ENCODE measurements around the gene MSL3B.

The MSL3B gene

DNA sequence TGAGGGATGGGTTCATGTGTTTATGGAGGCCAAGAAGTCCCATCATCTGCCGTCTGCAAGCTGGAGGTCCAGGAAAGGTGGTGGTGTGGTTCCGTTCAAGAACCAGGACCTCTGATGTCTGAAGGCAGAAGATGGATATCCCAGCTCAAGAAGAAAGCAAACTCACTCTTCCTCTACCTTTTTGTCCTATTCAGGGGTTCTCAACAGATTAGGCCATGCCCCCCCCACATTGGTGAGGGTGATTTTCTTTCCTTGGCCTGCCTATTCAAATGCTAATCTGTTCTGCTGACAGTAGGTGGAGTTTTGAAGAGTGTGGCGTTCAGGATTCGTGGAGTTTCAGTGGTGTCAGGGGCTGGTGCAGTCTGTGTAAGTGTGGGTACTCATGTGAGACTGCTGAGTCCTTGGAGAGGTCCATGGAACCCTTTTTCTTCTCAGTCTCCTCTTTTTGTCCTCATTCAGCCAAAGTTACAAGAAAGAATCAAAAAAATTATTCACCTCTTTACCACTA is 5.9 kb downstream of the MSL3B start:
- TF ChIP-seq, protein P1, sequence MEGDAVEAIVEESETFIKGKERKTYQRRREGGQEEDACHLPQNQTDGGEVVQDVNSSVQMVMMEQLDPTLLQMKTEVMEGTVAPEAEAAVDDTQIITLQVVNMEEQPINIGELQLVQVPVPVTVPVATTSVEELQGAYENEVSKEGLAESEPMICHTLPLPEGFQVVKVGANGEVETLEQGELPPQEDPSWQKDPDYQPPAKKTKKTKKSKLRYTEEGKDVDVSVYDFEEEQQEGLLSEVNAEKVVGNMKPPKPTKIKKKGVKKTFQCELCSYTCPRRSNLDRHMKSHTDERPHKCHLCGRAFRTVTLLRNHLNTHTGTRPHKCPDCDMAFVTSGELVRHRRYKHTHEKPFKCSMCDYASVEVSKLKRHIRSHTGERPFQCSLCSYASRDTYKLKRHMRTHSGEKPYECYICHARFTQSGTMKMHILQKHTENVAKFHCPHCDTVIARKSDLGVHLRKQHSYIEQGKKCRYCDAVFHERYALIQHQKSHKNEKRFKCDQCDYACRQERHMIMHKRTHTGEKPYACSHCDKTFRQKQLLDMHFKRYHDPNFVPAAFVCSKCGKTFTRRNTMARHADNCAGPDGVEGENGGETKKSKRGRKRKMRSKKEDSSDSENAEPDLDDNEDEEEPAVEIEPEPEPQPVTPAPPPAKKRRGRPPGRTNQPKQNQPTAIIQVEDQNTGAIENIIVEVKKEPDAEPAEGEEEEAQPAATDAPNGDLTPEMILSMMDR (conservative IDR thresholded peaks at IDR 0.05; ENCODE audit: low read length) = no peak
- H3K4me3 ChIP-seq (ENCODE audit: low read length) = no peak overlapping the region
- no peak for DNase-seq (ENCODE audit: low read depth)

DNA sequence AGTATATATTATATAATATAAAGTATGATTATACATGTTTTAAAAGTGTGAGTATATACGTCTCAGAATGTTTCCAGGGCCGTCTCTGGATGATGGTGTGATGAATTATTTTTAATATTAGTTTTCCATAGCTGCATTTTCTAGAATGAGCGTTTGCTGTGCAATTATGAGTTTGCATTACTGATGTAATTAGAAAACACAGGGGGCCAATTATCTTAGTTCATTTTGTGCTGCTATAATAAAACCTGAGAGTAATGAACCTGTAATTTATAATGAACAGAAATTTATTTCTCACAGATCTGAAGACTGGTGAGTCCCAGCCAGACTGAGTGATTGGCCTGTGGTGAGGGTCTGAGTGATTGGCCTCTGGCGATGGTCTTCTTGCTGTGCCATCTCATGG is 9.9 kb downstream of the MSL3B start:
- no peak for DNase-seq (ENCODE audit: low read depth)
- H3K4me3 ChIP-seq (ENCODE audit: low read length) = no peak overlapping the region
- TF ChIP-seq, protein P1 (conservative IDR thresholded peaks at IDR 0.05; ENCODE audit: low read length) = no peak

DNA sequence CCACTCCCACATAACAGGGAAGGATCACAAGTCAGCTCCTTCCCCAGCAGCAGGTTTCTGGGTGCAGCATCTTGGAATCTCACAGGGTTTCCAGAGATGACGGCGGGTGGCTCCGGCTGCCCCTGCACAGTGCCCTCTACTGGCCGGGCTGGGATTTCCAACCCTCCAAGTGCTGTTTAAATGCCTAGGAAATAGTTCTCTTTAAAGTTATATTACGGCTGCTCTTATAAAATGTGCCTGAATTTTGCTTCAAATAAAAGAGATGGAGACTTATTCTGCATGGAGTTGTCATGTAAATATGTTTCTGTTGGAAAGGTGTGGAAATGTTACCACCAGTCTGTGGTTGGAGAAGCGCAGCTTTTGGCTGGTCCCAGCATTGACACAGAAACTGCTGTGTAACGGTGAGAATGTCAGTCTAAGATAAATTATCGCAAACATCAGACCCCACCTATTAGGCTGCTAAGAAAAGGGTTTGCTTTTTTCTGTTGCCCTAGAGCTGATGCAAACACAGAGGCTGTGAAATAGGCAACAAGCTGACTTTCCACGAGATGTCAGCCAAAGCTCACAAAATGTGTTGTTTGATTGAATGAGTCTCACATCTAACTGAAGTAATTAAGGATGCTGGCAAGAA is 10.6 kb downstream of the MSL3B start:
- H3K4me3 ChIP-seq (ENCODE audit: low read length) = no peak overlapping the region
- TF ChIP-seq, protein P1 (conservative IDR thresholded peaks at IDR 0.05; ENCODE audit: low read length) = peak; percentile 52
- no peak for DNase-seq (ENCODE audit: low read depth)

DNA sequence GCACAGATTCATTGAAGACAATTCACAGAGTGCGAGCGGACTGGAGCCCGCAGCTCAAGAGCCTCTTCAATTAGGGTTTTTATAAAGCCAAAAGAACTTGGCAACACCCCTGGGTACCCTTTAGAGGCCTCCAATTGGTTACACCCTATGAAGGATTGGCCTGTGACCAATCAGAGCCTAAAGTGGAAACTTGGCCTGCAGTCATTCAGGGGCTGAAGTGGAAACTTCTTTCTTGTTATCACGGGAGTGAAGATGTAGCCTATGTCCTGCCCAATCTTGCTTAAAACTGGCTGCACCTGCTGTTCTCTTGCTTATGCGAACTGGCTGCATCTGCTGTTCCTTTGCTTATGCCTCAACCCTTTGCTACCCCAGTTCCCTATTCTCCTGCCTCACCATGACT is 12.0 kb downstream of the MSL3B start:
- DNase-seq (ENCODE audit: low read depth) = no peak
- TF ChIP-seq, protein P1 (conservative IDR thresholded peaks at IDR 0.05; ENCODE audit: low read length) = no peak
- no peak overlapping the region for H3K4me3 ChIP-seq (ENCODE audit: low read length)

DNA sequence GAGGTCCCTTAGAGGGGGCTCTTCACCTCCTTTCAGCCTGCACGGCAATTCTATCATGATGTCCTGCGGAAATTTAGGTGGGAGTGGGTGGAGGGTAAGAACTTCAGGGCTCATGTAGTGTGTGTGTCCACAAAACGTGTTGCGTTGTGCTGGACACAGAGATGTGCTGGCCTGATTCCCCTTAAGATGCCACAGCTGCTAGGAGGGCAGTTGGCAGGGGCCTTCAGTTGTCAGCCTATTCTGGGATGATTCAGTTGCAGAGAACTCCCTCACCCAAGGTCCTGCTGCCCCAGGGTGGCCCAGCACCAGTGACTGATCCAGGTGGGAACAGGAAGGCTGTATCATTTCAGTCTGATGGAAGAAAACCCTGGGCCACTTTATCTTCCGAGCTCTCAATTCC is 12.8 kb downstream of the MSL3B start:
- H3K4me3 ChIP-seq (ENCODE audit: low read length) = peak overlapping the region; percentile 91
- TF ChIP-seq, protein P1 (conservative IDR thresholded peaks at IDR 0.05; ENCODE audit: low read length) = no peak
- no peak for DNase-seq (ENCODE audit: low read depth)

DNA sequence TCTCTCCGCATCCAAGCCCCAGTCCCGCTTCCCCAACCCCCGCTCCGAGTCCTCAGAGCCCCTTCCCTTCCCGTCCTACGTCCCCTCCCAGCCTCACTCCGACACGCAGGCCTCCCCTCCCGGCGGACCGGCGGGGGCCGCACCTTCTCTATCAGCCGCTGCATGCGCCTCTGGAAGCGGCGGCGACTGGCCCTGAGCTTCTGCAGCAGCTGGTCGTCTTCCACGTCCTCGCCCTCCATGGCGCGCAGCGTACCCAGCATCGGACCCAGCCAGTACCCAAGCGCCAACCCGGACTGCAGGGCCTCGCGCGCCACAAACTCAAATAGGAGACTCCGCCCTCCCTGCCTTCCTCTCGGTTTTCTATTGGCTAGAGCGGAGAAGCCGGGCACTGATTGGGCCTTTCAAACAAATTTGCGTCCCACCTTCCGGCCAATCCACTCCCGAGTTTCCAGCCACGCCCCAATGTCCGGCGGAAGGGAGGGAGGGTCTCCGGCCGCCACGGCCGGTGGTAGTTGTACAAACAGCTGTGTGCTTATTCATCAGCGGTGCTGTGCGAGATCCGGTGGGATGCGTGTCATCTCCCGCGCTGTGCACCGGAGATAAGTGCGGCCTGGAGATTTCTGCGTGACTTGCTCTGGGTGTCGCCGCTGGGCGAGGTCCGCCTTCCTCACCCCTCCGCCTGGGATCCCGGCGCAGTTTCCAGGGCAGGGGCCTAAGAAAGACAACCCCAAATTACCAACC is 13.8 kb downstream of the MSL3B start, which contains the start of gene HJURP:
TSS of gene HJURP (minus strand) at position 295 of the 741 bp plus-strand sequence. CDS start at position 260, 35 bp downstream.
- DNase-seq (ENCODE audit: low read depth) = peak; percentile 91
- TF ChIP-seq, protein P1 (conservative IDR thresholded peaks at IDR 0.05; ENCODE audit: low read length) = no peak
- H3K4me3 ChIP-seq (ENCODE audit: low read length) = peak within 1 kb of the TSS; percentile 91

DNA sequence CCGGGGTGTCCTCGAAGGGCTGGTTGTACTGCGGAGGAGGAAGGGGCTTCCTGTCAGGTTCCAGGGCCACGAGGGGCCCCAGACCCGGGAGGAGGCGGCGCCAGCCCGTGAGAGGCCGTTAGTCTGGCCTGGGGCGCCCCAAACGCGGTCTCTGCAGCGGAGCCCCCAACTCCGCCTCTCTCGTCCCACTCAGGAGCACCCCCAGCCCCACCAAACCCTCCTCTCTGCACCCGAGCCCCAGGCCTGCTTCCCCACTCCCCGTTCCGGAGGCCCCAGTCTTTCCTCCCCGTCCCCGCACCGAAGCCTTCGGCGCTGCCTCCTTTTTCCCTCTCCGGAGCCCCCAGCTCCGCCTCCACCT is 14.3 kb downstream of the MSL3B start:
- TF ChIP-seq, protein P1 (conservative IDR thresholded peaks at IDR 0.05; ENCODE audit: low read length) = no peak
- H3K4me3 ChIP-seq (ENCODE audit: low read length) = peak overlapping the region; percentile 91
- DNase-seq (ENCODE audit: low read depth) = no peak
